OCI-LY7 (cell line): Measurements from ENCODE around the gene STPG4.

Source experiments
- CTCF ChIP-seq: fragments of 200-600 bp; sonication (generic); conservative IDR thresholded peaks from 2 replicates; pipeline ENCODE4 v1.5.1; 2014; ENCODE audit warnings: mild to moderate bottlenecking, antibody characterized with exemption, low read length, moderate library complexity, mixed read lengths
- EZH2phosphoT487 ChIP-seq: fragments of 200-600 bp; sonication (generic); IDR thresholded peaks from 2 replicates; pipeline ENCODE4 v1.6.1; 2018; ENCODE audit warnings: low read depth, borderline replicate concordance, mild to moderate bottlenecking, mixed run types, antibody characterized with exemption, low read length, moderate library complexity, mixed read lengths

- TF ChIP-seq CTCF (no peak), EZH2phosphoT487 (no peak)
These were observed 13.6 kb downstream of the STPG4 start for GRCh38 chr2:47141520-47141919.
